GM21381 (cell line): ENCODE data around the gene IFITM2.

Experiments used
- ATAC-seq: cut with Tn5 transposase; IDR thresholded peaks from one replicate; pipeline ENCODE4 v1.9.1; 2021; ENCODE audit warnings: mild to moderate bottlenecking, moderate library complexity; ENCODE audit not compliant: unreplicated experiment

The IFITM2 gene

GRCh38 chr11:292211-293121 is 15.2 kb upstream of the IFITM2 start:
- ATAC-seq, result no peak

- no peak for ATAC-seq
Observed at GRCh38 chr11:293271-293851, 14.3 kb upstream of the IFITM2 start.

GRCh38 chr11:293852-294661 is 13.6 kb upstream of the IFITM2 start:
- no peak for ATAC-seq

GRCh38 chr11:294780-295179 is 12.8 kb upstream of the IFITM2 start:
- no peak for ATAC-seq

GRCh38 chr11:295351-296170 is 12.1 kb upstream of the IFITM2 start:
- ATAC-seq, result no peak

- no peak for ATAC-seq
Observed at GRCh38 chr11:296171-297050, 11.2 kb upstream of the IFITM2 start.

- ATAC-seq, result no peak
Observed at GRCh38 chr11:297051-297585, 10.5 kb upstream of the IFITM2 start.

GRCh38 chr11:297586-298405 is 9.8 kb upstream of the IFITM2 start:
- ATAC-seq, result no peak

GRCh38 chr11:298406-299065 is 9.1 kb upstream of the IFITM2 start:
- no peak for ATAC-seq

GRCh38 chr11:299081-299891 is 8.3 kb upstream of the IFITM2 start, which contains the start of gene IFITM5:
TSS of gene IFITM5 (minus strand) at chr11:299526. CDS start at chr11:299490, 36 bp downstream.
- no peak for ATAC-seq

GRCh38 chr11:299951-300735 is 7.5 kb upstream of the IFITM2 start:
- ATAC-seq, result no peak

GRCh38 chr11:303363-303762 is 4.3 kb upstream of the IFITM2 start:
- no peak for ATAC-seq

GRCh38 chr11:304061-304506 is 3.5 kb upstream of the IFITM2 start:
- no peak for ATAC-seq

GRCh38 chr11:304915-305843 is 2.4 kb upstream of the IFITM2 start:
- no peak for ATAC-seq

GRCh38 chr11:305844-306211 is 1.8 kb upstream of the IFITM2 start:
- ATAC-seq, result no peak
